H9 (cell line): ENCODE results near the gene PCSK6. TPM values are rescaled to one million over a fixed set of nuclear protein-coding genes. Genes with fewer than 3 reads are reported as not detected.

Experiments used
- DNase-seq: peaks from one replicate; pipeline ENCODE4 v3.0.0-alpha.2; 2017
- H2AFZ ChIP-seq: one replicate; pipeline ENCODE4 v1.6.1; 2013; ENCODE audit warnings: mild to moderate bottlenecking, low read length, control low read depth, moderate library complexity
- H2AK5ac ChIP-seq: 2 replicates; pipeline ENCODE4 v1.6.1; 2013; ENCODE audit warnings: low read length, control low read depth, mixed read lengths; ENCODE audit not compliant: insufficient read length
- H2BK120ac ChIP-seq: one replicate; pipeline ENCODE4 v1.6.1; 2013; ENCODE audit warnings: low read depth, mild to moderate bottlenecking, low read length, control low read depth, inconsistent platforms; ENCODE audit not compliant: poor library complexity, severe bottlenecking
- H2BK12ac ChIP-seq: 2 replicates; pipeline ENCODE4 v1.6.1; 2013; ENCODE audit warnings: low read length, control low read depth, mixed read lengths, low read depth; ENCODE audit not compliant: insufficient read length
- H2BK15ac ChIP-seq: 2 replicates; pipeline ENCODE4 v1.6.1; 2013; ENCODE audit warnings: low read depth, low read length, control low read depth
- H2BK20ac ChIP-seq: one replicate; pipeline ENCODE4 v1.6.1; 2013; ENCODE audit warnings: low read depth, mild to moderate bottlenecking, low read length, control low read depth, inconsistent platforms; ENCODE audit not compliant: poor library complexity, severe bottlenecking
- H2BK5ac ChIP-seq: 2 replicates; pipeline ENCODE4 v1.6.1; 2013; ENCODE audit warnings: low read length, control low read depth, mixed read lengths; ENCODE audit not compliant: insufficient read length
- H3K14ac ChIP-seq: 2 replicates; pipeline ENCODE4 v1.6.1; 2013; ENCODE audit warnings: low read length, control low read depth; ENCODE audit not compliant: insufficient read depth
- H3K18ac ChIP-seq: 2 replicates; pipeline ENCODE4 v1.6.1; 2013; ENCODE audit warnings: low read depth, mild to moderate bottlenecking, mixed read lengths, low read length, control low read depth; ENCODE audit not compliant: insufficient read length
- H3K23ac ChIP-seq: 2 replicates; pipeline ENCODE4 v1.6.1; 2013; ENCODE audit warnings: low read length, control low read depth, mixed read lengths, low read depth; ENCODE audit not compliant: insufficient read length
- H3K23me2 ChIP-seq: 2 replicates; pipeline ENCODE4 v1.6.1; 2013; ENCODE audit warnings: low read depth, mild to moderate bottlenecking, mixed read lengths, low read length, control low read depth; ENCODE audit not compliant: insufficient read length, poor library complexity, severe bottlenecking
- H3K27ac ChIP-seq: 2 replicates; pipeline ENCODE4 v1.5.1; 2013; ENCODE audit warnings: low read length, control low read depth, mixed read lengths, low read depth; ENCODE audit not compliant: insufficient read length
- H3K27me3 ChIP-seq: 2 replicates; pipeline ENCODE4 v1.6.1; 2013; ENCODE audit warnings: low read length, control low read depth, inconsistent platforms; ENCODE audit not compliant: insufficient read depth
- H3K4ac ChIP-seq: 2 replicates; pipeline ENCODE4 v1.6.1; 2013; ENCODE audit warnings: low read depth, mild to moderate bottlenecking, control low read depth, inconsistent platforms, low read length, moderate library complexity
- H3K4me1 ChIP-seq: 2 replicates; pipeline ENCODE4 v1.6.1; 2013; ENCODE audit warnings: low read length, control low read depth, inconsistent platforms; ENCODE audit not compliant: insufficient read depth
- H3K4me2 ChIP-seq: 2 replicates; pipeline ENCODE4 v1.6.1; 2013; ENCODE audit warnings: low read length, control low read depth, mixed read lengths; ENCODE audit not compliant: insufficient read length, insufficient read depth
- H3K56ac ChIP-seq: 2 replicates; pipeline ENCODE4 v1.6.1; 2013; ENCODE audit warnings: low read depth, mild to moderate bottlenecking, mixed read lengths, low read length, control low read depth; ENCODE audit not compliant: insufficient read length
- H3K79me1 ChIP-seq: 2 replicates; pipeline ENCODE4 v1.6.1; 2013; ENCODE audit warnings: low read depth, mild to moderate bottlenecking, moderate library complexity, low read length, control low read depth, inconsistent platforms; ENCODE audit not compliant: insufficient read depth, poor library complexity, severe bottlenecking
- H3K79me2 ChIP-seq: 2 replicates; pipeline ENCODE4 v1.6.1; 2013; ENCODE audit warnings: low read length, control low read depth, inconsistent platforms; ENCODE audit not compliant: insufficient read depth
- H3K9ac ChIP-seq: 2 replicates; pipeline ENCODE4 v1.6.1; 2013; ENCODE audit warnings: low read length, control low read depth, mixed read lengths; ENCODE audit not compliant: insufficient read length; ENCODE audit errors: extremely low read depth
- H3K9me3 ChIP-seq: one replicate; pipeline ENCODE4 v1.6.1; 2013; ENCODE audit warnings: low read depth, low read length, inconsistent platforms; ENCODE audit not compliant: control insufficient read depth
- H3T11ph ChIP-seq: one replicate; pipeline ENCODE4 v1.6.1; 2013; ENCODE audit warnings: mild to moderate bottlenecking, low read length, control low read depth, inconsistent platforms
- H4K20me1 ChIP-seq: one replicate; pipeline ENCODE4 v1.6.1; 2013; ENCODE audit not compliant: control insufficient read depth, insufficient read length, insufficient read depth
- H4K5ac ChIP-seq: 2 replicates; pipeline ENCODE4 v1.6.1; 2013; ENCODE audit warnings: low read depth, mild to moderate bottlenecking, mixed read lengths, low read length, control low read depth; ENCODE audit not compliant: insufficient read length
- H4K8ac ChIP-seq: replicated peaks from 2 replicates; pipeline ENCODE4 v1.6.1; 2013; ENCODE audit warnings: low read length, control low read depth, mixed read lengths, low read depth; ENCODE audit not compliant: insufficient read length
- H4K91ac ChIP-seq: 2 replicates; pipeline ENCODE4 v1.6.1; 2013; ENCODE audit warnings: low read depth, mild to moderate bottlenecking, moderate library complexity, mixed read lengths, low read length, control low read depth; ENCODE audit not compliant: insufficient read length
- H3K27ac Mint-ChIP-seq, 3 experiments: 2 replicates in 2 of 3; 3 replicates in 1 of 3; pipeline ENCODE4 v1.8.0; 2020 to 2021; ENCODE audit warnings: mixed read lengths in 3 of 3, mild to moderate bottlenecking in 1 of 3, moderate library complexity in 1 of 3
- H3K27me3 Mint-ChIP-seq: 2 replicates; pipeline ENCODE4 v1.8.0; 2021; ENCODE audit warnings: low read depth, mild to moderate bottlenecking, moderate library complexity, mixed read lengths
- H3K36me3 Mint-ChIP-seq, 3 experiments: 2 replicates in 2 of 3; 3 replicates in 1 of 3; pipeline ENCODE4 v1.8.0; 2020 to 2021; ENCODE audit warnings: low read depth in 3 of 3, mixed read lengths in 3 of 3; ENCODE audit not compliant: insufficient read depth in 1 of 3
- H3K4me1 Mint-ChIP-seq, 2 experiments: 2 replicates each; pipeline ENCODE4 v1.8.0; 2020; ENCODE audit warnings: mixed read lengths in 2 of 2
- H3K4me3 Mint-ChIP-seq, 2 experiments: 2 replicates in 1 of 2; 3 replicates in 1 of 2; pipeline ENCODE4 v1.8.0; 2020 to 2021; ENCODE audit warnings: mild to moderate bottlenecking in 2 of 2, mixed read lengths in 2 of 2, moderate library complexity in 1 of 2
- H3K9me3 Mint-ChIP-seq, 2 experiments: 2 replicates in 1 of 2; 3 replicates in 1 of 2; pipeline ENCODE4 v1.8.0; 2020; ENCODE audit warnings: mild to moderate bottlenecking in 2 of 2, mixed read lengths in 2 of 2, moderate library complexity in 1 of 2
- CTCF ChIP-seq: fragments of 200-600 bp; sonication (generic); conservative IDR thresholded peaks from 3 replicates; pipeline ENCODE4 v1.8.0; 2021; ENCODE audit warnings: antibody characterized with exemption, mild to moderate bottlenecking
- total RNA-seq: library from RNA; stranded (reverse); gene quantifications from 2 replicates; pipeline ENCODE4 v1.2.1, GENCODE V29; 2021

Gene PCSK6
- total RNA-seq, 1 experiment from 2014 or later, result 4.0 TPM

DNA sequence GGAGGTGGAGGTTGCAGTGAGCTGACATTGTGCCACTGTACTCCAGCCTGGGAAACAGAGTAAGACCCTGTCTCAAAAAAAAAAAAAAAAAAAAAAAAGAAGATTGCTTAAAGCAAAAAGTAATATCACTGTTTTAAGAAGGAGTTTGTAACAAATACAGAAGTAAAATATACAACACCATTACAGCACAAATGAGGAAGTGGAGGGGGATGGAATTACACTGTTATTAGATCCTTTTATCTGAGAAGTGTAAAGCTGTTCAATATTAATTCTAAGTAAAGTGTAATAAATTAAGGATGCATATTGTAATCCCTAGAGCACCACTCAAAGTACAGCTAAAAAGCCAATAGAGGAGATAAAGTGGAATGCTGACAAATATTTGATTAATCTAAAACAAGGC is 147.5 kb downstream of the PCSK6 start:
- H3K79me1 ChIP-seq, result no peaks in the 10 kb centered on the region
- H3K4me1 Mint-ChIP-seq, result peaks cover 0 to under 1% of the 10 kb centered on the region in 2 experiments; a peak in 1 of 4 replicates
- no peak overlapping the region for H3K23ac ChIP-seq

More for the DNA sequence above, 147.5 kb downstream of the PCSK6 start:
- Histone ChIP-seq H3K4me2 (no peak overlapping the region), H3K18ac (no peak overlapping the region), H2AK5ac (no peak overlapping the region), H3K56ac (no peak overlapping the region), H3K23me2 (no peaks in the 10 kb centered on the region), H4K8ac (no peak overlapping the region), H2BK20ac (no peak overlapping the region), H3K4ac (no peak overlapping the region), H2BK15ac (no peak overlapping the region), H3K4me1 (no peaks in the 10 kb centered on the region), H4K20me1 (no peaks in the 10 kb centered on the region), H2BK5ac (no peak overlapping the region), H4K91ac (no peak overlapping the region), H3T11ph (no peak overlapping the region), H3K9me3 (no peaks in the 10 kb centered on the region), H3K27ac (no peak overlapping the region), H2BK12ac (no peak overlapping the region), H3K14ac (no peak overlapping the region), H3K27me3 (no peaks in the 10 kb centered on the region), H2BK120ac (no peak overlapping the region), H4K5ac (no peak overlapping the region), H3K79me2 (no peaks in the 10 kb centered on the region), H2AFZ (no peak overlapping the region), H3K9ac (no peak overlapping the region)
- Mint-ChIP-seq H3K27ac (no peak overlapping the region), H3K27me3 (peaks cover 43% of the 10 kb centered on the region), H3K4me3 (no peak overlapping the region), H3K36me3 (no peaks in the 10 kb centered on the region), H3K9me3 (no peaks in the 10 kb centered on the region)
- no peak for TF ChIP-seq CTCF
- DNase-seq, result no peak
